HepG2 (cell line): ENCODE results near the gene GUCY2D. TPM values are rescaled to one million over a fixed set of nuclear protein-coding genes. Genes with fewer than 3 reads are reported as not detected.

Experiments
- ATF1 ChIP-seq: IDR thresholded peaks from 2 replicates; pipeline ENCODE4 v1.6.1; 2016; ENCODE audit warnings: mild to moderate bottlenecking, control low read depth
- ELF1 ChIP-seq: sonication (generic); formaldehyde crosslinking; IDR thresholded peaks from 2 replicates; pipeline ENCODE4 v1.4.0; 2020; ENCODE audit warnings: missing genetic modification reagents
- GTF2F1 ChIP-seq: fragments of 150-350 bp; IDR thresholded peaks from 2 replicates; pipeline ENCODE4 v1.6.1; 2014; ENCODE audit warnings: low read length
- HDAC2 ChIP-seq: sonication (generic); formaldehyde crosslinking; IDR thresholded peaks from 2 replicates; pipeline ENCODE4 v1.4.0; 2020; ENCODE audit warnings: missing genetic modification reagents
- ISL2 ChIP-seq: sonication (generic); formaldehyde crosslinking; IDR thresholded peaks from 2 replicates; pipeline ENCODE4 v1.5.0; 2020; ENCODE audit warnings: missing genetic modification reagents
- KMT2B ChIP-seq: IDR thresholded peaks from 2 replicates; pipeline ENCODE4 v1.6.1; 2016; ENCODE audit warnings: missing genetic modification reagents, missing compliant biosample characterization
- SP5 ChIP-seq: IDR thresholded peaks from 2 replicates; pipeline ENCODE4 v1.6.1; 2016; ENCODE audit warnings: low read depth, borderline replicate concordance
- ZBTB7B ChIP-seq: sonication (generic); formaldehyde crosslinking; IDR thresholded peaks from 2 replicates; pipeline ENCODE4 v1.4.0; 2020; ENCODE audit warnings: missing genetic modification reagents
- ZBTB8A ChIP-seq: sonication (generic); formaldehyde crosslinking; IDR thresholded peaks from 2 replicates; pipeline ENCODE4 v1.4.0; 2020; ENCODE audit warnings: mild to moderate bottlenecking, low read depth, missing genetic modification reagents, borderline replicate concordance
- ZFP82 ChIP-seq: sonication (generic); formaldehyde crosslinking; IDR thresholded peaks from 2 replicates; pipeline ENCODE4 v1.5.1; 2020; ENCODE audit warnings: mild to moderate bottlenecking, missing genetic modification reagents, borderline replicate concordance
- ZFY ChIP-seq: sonication (generic); formaldehyde crosslinking; IDR thresholded peaks from 2 replicates; pipeline ENCODE4 v1.4.0; 2020; ENCODE audit warnings: missing genetic modification reagents
- ZMAT3 ChIP-seq: sonication (generic); formaldehyde crosslinking; conservative IDR thresholded peaks from 2 replicates; pipeline ENCODE4 v1.7.0; 2021; ENCODE audit warnings: missing genetic modification reagents
- ZNF382 ChIP-seq: sonication (generic); formaldehyde crosslinking; IDR thresholded peaks from 2 replicates; pipeline ENCODE4 v1.5.0; 2020; ENCODE audit warnings: missing genetic modification reagents, mild to moderate bottlenecking, borderline replicate concordance
- ZNF605 ChIP-seq: sonication (generic); formaldehyde crosslinking; IDR thresholded peaks from 2 replicates; pipeline ENCODE4 v1.8.0; 2022; ENCODE audit warnings: mild to moderate bottlenecking, missing genetic modification reagents
- ZNF615 ChIP-seq: sonication (generic); formaldehyde crosslinking; IDR thresholded peaks from 2 replicates; pipeline ENCODE4 v1.5.0; 2020; ENCODE audit warnings: mild to moderate bottlenecking, missing genetic modification reagents, borderline replicate concordance
- polyA plus RNA-seq, 8 experiments: library from polyadenylated mRNA; depleted of rRNA in 3 of 8; stranded (reverse) in 7 of 8; unstranded in 1 of 8; fragments of >200 nt; fragmentation: Illumina TruSeq in 4 of 8; extraction: Trizol in 4 of 8; gene quantifications; 2 replicates each; pipeline versions ENCODE4 v1.2.1 to v1.2.3, GENCODE V29; 2011 to 2016; ENCODE audit warnings: low read depth in 4 of 8, missing spikeins in 1 of 8, mixed read lengths in 1 of 8; ENCODE audit not compliant: insufficient read depth in 1 of 8
- total RNA-seq, 5 experiments: library from RNA; depleted of rRNA; stranded (reverse); fragments of >200 nt; fragmentation: Illumina TruSeq; extraction: Trizol; gene quantifications; 2 replicates each; pipeline ENCODE4 v1.2.3, GENCODE V29; 2016; ENCODE audit warnings: low read depth in 1 of 5
- TF ChIP-seq, protein P1 (sequence below): sonication (generic); formaldehyde crosslinking; IDR thresholded peaks from 2 replicates; pipeline ENCODE4 v1.8.0; 2022; ENCODE audit warnings: mild to moderate bottlenecking, missing genetic modification reagents; ENCODE audit not compliant: insufficient replicate concordance
- TF ChIP-seq, protein P2 (sequence below): sonication (generic); formaldehyde crosslinking; IDR thresholded peaks from 2 replicates; pipeline ENCODE4 v1.8.0; 2022; ENCODE audit warnings: missing genetic modification reagents, mild to moderate bottlenecking, inconsistent platforms, borderline replicate concordance
- TF ChIP-seq, protein P3 (sequence below): sonication (generic); IDR thresholded peaks from 2 replicates; pipeline ENCODE4 v1.6.1; 2016; ENCODE audit warnings: low read depth, borderline replicate concordance
- TF ChIP-seq, protein P4 (sequence below): sonication (generic); formaldehyde crosslinking; IDR thresholded peaks from 2 replicates; pipeline ENCODE4 v1.4.0; 2020; ENCODE audit warnings: mild to moderate bottlenecking, missing genetic modification reagents
- TF ChIP-seq, protein P5 (sequence below): IDR thresholded peaks from 2 replicates; pipeline ENCODE4 v1.6.1; 2012; ENCODE audit warnings: low read depth, low read length, improper control_type of control experiment
- TF ChIP-seq, protein P6 (sequence below): sonication (generic); formaldehyde crosslinking; conservative IDR thresholded peaks from 2 replicates; pipeline ENCODE4 v1.4.0; 2020; ENCODE audit warnings: missing genetic modification reagents

GUCY2D gene
- total and polyA plus RNA-seq, 2 of the 13 experiments (the other 11 are each of a cell fraction or from before 2014, with no cell fraction given) = not detected

DNA sequence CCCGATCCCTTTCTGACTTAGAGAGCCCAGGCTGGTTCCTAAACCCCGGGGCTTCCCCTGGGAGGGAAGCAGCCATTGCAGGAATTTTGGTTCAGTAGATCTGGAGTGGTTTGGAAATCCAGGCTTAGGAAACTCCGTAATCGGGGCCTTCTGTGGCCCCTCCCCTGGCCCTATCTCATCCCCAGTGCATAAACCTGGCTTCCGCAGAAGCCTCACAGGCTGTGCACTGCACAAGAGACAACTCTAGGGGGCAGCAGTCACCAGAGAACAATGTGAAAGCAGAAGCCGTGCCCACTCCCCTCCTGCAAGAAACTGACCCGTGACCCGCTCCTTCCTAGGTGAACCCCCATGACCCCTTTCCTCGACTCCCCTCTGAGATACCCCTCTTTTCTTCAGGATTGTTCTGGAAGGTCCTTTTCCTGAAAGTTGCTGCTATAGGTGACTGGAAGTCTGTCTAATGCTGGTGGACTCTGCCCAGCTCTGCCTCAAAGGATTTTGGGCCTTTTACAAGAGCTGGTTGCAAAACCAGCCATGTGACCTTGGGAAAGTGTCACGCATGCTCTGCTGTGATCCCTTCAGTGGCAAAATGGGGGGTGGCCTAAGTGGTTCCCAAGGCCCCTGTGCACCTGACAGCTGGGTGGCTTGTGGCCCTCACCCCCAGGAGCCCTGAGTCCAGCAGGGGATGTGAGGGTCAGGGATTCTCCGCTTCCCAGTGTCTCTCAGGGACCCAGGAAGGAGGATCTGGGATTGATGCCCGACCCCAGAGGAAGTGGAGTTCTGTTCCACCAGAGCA, 14.4 kb downstream of the GUCY2D start (continued):
- TF ChIP-seq, protein P1, sequence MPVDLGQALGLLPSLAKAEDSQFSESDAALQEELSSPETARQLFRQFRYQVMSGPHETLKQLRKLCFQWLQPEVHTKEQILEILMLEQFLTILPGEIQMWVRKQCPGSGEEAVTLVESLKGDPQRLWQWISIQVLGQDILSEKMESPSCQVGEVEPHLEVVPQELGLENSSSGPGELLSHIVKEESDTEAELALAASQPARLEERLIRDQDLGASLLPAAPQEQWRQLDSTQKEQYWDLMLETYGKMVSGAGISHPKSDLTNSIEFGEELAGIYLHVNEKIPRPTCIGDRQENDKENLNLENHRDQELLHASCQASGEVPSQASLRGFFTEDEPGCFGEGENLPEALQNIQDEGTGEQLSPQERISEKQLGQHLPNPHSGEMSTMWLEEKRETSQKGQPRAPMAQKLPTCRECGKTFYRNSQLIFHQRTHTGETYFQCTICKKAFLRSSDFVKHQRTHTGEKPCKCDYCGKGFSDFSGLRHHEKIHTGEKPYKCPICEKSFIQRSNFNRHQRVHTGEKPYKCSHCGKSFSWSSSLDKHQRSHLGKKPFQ (CRISPR knock-in tag) = no peak
- TF ChIP-seq, protein P2, sequence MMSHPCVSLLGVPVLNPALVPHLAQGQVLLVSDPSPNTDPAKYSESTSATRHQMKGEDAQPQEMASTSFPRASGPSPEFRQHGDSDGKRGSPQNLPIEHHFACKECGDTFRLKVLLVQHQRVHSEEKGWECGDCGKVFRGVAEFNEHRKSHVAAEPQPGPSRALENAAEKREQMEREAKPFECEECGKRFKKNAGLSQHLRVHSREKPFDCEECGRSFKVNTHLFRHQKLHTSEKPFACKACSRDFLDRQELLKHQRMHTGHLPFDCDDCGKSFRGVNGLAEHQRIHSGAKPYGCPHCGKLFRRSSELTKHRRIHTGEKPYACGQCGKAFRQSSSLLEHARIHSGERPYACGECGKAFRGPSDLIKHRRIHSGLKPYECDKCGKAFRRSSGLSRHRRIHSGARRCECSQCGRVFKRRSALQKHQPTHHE (CRISPR knock-in tag) = no peak
- TF ChIP-seq ZNF615 = no peak
- TF ChIP-seq, protein P3, sequence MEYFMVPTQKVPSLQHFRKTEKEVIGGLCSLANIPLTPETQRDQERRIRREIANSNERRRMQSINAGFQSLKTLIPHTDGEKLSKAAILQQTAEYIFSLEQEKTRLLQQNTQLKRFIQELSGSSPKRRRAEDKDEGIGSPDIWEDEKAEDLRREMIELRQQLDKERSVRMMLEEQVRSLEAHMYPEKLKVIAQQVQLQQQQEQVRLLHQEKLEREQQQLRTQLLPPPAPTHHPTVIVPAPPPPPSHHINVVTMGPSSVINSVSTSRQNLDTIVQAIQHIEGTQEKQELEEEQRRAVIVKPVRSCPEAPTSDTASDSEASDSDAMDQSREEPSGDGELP = no peak
- TF ChIP-seq, protein P4, sequence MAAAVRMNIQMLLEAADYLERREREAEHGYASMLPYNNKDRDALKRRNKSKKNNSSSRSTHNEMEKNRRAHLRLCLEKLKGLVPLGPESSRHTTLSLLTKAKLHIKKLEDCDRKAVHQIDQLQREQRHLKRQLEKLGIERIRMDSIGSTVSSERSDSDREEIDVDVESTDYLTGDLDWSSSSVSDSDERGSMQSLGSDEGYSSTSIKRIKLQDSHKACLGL (CRISPR knock-in tag) = no peak
- TF ChIP-seq, protein P5, sequence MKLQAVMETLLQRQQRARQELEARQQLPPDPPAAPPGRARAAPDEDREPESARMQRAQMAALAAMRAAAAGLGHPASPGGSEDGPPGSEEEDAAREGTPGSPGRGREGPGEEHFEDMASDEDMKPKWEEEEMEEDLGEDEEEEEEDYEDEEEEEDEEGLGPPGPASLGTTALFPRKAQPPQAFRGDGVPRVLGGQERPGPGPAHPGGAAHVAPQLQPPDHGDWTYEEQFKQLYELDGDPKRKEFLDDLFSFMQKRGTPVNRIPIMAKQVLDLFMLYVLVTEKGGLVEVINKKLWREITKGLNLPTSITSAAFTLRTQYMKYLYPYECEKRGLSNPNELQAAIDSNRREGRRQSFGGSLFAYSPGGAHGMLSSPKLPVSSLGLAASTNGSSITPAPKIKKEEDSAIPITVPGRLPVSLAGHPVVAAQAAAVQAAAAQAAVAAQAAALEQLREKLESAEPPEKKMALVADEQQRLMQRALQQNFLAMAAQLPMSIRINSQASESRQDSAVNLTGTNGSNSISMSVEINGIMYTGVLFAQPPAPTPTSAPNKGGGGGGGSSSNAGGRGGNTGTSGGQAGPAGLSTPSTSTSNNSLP = no peak
- TF ChIP-seq ELF1 (CRISPR knock-in tag) = 0 out of 2 replicates have a peak, but pooled peaks have one; percentile 8
- no peak for TF ChIP-seq ZMAT3 (CRISPR knock-in tag)
- TF ChIP-seq, protein P6, sequence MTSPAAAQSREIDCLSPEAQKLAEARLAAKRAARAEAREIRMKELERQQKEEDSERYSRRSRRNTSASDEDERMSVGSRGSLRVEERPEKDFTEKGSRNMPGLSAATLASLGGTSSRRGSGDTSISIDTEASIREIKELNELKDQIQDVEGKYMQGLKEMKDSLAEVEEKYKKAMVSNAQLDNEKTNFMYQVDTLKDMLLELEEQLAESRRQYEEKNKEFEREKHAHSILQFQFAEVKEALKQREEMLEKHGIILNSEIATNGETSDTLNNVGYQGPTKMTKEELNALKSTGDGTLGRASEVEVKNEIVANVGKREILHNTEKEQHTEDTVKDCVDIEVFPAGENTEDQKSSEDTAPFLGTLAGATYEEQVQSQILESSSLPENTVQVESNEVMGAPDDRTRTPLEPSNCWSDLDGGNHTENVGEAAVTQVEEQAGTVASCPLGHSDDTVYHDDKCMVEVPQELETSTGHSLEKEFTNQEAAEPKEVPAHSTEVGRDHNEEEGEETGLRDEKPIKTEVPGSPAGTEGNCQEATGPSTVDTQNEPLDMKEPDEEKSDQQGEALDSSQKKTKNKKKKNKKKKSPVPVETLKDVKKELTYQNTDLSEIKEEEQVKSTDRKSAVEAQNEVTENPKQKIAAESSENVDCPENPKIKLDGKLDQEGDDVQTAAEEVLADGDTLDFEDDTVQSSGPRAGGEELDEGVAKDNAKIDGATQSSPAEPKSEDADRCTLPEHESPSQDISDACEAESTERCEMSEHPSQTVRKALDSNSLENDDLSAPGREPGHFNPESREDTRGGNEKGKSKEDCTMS (CRISPR knock-in tag) = no peak
- no peak for TF ChIP-seq HDAC2 (CRISPR knock-in tag)
- no peak for TF ChIP-seq SP5 (CRISPR knock-in tag)
- TF ChIP-seq ZFP82 (CRISPR knock-in tag) = no peak
- TF ChIP-seq ATF1 (CRISPR knock-in tag) = no peak
- no peak for TF ChIP-seq ZBTB7B (CRISPR knock-in tag)
- TF ChIP-seq ZFY (CRISPR knock-in tag) = no peak
- 0 out of 2 replicates have a peak, but pooled peaks have one; percentile 21 for TF ChIP-seq ZNF605
- TF ChIP-seq ZBTB8A (CRISPR knock-in tag) = peak; percentile 53; the same call in 1 of the 2 replicates
- TF ChIP-seq GTF2F1 = no peak
- no peak for TF ChIP-seq ZNF382 (CRISPR knock-in tag)
- no peak for TF ChIP-seq ISL2
- no peak for TF ChIP-seq KMT2B (CRISPR knock-in tag)
